GM10266 (cell line): ENCODE results near the gene RNF215.

Experiments
- DNase-seq: peaks from one replicate; pipeline ENCODE4 v3.0.0; 2012; ENCODE audit errors: extremely low spot score
- CTCF ChIP-seq: IDR thresholded peaks from 2 replicates; pipeline ENCODE4 v1.5.1; 2012; ENCODE audit warnings: mild to moderate bottlenecking, low read depth; ENCODE audit not compliant: control insufficient read depth, insufficient read depth; ENCODE audit errors: missing control alignments

Gene RNF215

GRCh38 chr22:30383061-30383460, 4.2 kb downstream of the RNF215 start:
- no peak for DNase-seq
- TF ChIP-seq CTCF, result no peak

GRCh38 chr22:30382340-30382739, 4.9 kb downstream of the RNF215 start:
- no peak for TF ChIP-seq CTCF
- no peak for DNase-seq

- DNase-seq, result no peak
- no peak for TF ChIP-seq CTCF
Measured at GRCh38 chr22:30381264-30381663, 5.9 kb downstream of the RNF215 start.

- DNase-seq, result no peak
- no peak for TF ChIP-seq CTCF
Measured at GRCh38 chr22:30380011-30380410, 7.2 kb downstream of the RNF215 start.

- DNase-seq, result no peak
- TF ChIP-seq CTCF, result no peak
Measured at GRCh38 chr22:30375312-30375849, 11.8 kb downstream of the RNF215 start.

- TF ChIP-seq CTCF, result no peak
- DNase-seq, result no peak
Measured at GRCh38 chr22:30373331-30374325, 13.6 kb downstream of the RNF215 start.

- no peak for DNase-seq
- no peak for TF ChIP-seq CTCF
Measured at GRCh38 chr22:30372915-30373314, 14.3 kb downstream of the RNF215 start.
